Measurements from ENCODE around the gene CRIM1.

- TF ChIP-seq CTCF (IDR thresholded peaks at IDR 0.05): no peak
- TF ChIP-seq POLR2A (IDR thresholded peaks at IDR 0.05): no peak
Measured at GRCh38 chr2:36516136-36516870, 160.7 kb downstream of the CRIM1 start.

Measured in lower leg skin (tissue), 3 donors.